Endothelial cell of umbilical vein (primary cell): ENCODE results near the gene ACOX3. TPM values are rescaled to one million over a fixed set of nuclear protein-coding genes. Genes with fewer than 3 reads are reported as not detected.

ENCODE experiments used
- BruUV-seq: library from RNA; stranded (reverse); fragments of 400-500 nt; replicated peaks from 2 replicates; lab custom pipeline; 2021; lab: Mats Ljungman, UMichigan
- CTCF ChIA-PET: fragments of 300-600, 350-600 bp; sonication (Branson Sonifier 250); formaldehyde crosslinking; loops from one replicate; lab custom pipeline; 2021; ENCODE audit warnings: antibody characterized with exemption, inconsistent platforms; lab: Charles Lee
- POLR2A ChIA-PET: fragments of 300-600, 350-600 bp; sonication (Branson Sonifier 250); formaldehyde crosslinking; loops from one replicate; lab custom pipeline; 2021; ENCODE audit warnings: antibody characterized with exemption, inconsistent platforms; lab: Charles Lee
- DNase-seq: peaks from one replicate; pipeline ENCODE4 v3.0.0-alpha.2; 2011; ENCODE audit warnings: low read depth, low spot score
- FAIRE-seq: peaks from 2 replicates; lab custom pipeline; 2011; peaks lifted over from hg19 to GRCh38; lab: Jason Lieb, UNC
- H2AFZ ChIP-seq: 2 replicates; pipeline ENCODE4 v1.6.0; 2012; ENCODE audit warnings: low read depth, low read length, control low read depth, inconsistent platforms
- H3K27ac ChIP-seq: 2 replicates; pipeline ENCODE4 v1.5.1; 2011; ENCODE audit warnings: low read depth, mild to moderate bottlenecking, control low read depth, low read length, moderate library complexity; ENCODE audit not compliant: insufficient read depth
- H3K27me3 ChIP-seq, 2 experiments: 2 replicates each; pipeline versions ENCODE4 v1.6.0 to v1.6.1; 2011; ENCODE audit warnings: low read length in 2 of 2, mixed read lengths in 1 of 2; ENCODE audit not compliant: control insufficient read depth in 2 of 2, insufficient read depth in 2 of 2
- H3K36me3 ChIP-seq, 2 experiments: 2 replicates in 1 of 2; 3 replicates in 1 of 2; pipeline ENCODE4 v1.5.1; 2011; ENCODE audit warnings: low read length in 2 of 2, mild to moderate bottlenecking in 1 of 2, moderate library complexity in 1 of 2; ENCODE audit not compliant: control insufficient read depth in 2 of 2, insufficient read depth in 2 of 2; ENCODE audit errors: extremely low read depth in 1 of 2
- H3K4me1 ChIP-seq: 3 replicates; pipeline ENCODE4 v1.5.1; 2011; ENCODE audit warnings: mild to moderate bottlenecking, low read length; ENCODE audit not compliant: control insufficient read depth, insufficient read depth; ENCODE audit errors: extremely low read depth
- H3K4me2 ChIP-seq: 2 replicates; pipeline ENCODE4 v1.6.1; 2011; ENCODE audit warnings: low read length, control low read depth, mixed read lengths; ENCODE audit not compliant: insufficient read depth
- H3K4me3 ChIP-seq, 3 experiments: fragments of 200-600 bp in 1 of 3; sonication (generic), shearing (Covaris generic) in 1 of 3; replicated peaks in 1 of 3; 2 replicates each; pipeline ENCODE4 v1.5.1; 2011 to 2016; ENCODE audit warnings: control low read depth in 3 of 3, low read length in 3 of 3, mild to moderate bottlenecking in 2 of 3, inconsistent platforms in 1 of 3, low read depth in 1 of 3, moderate library complexity in 1 of 3; ENCODE audit not compliant: insufficient read depth in 1 of 3
- H3K79me2 ChIP-seq: 2 replicates; pipeline ENCODE4 v1.6.0; 2012; ENCODE audit warnings: low read length, inconsistent platforms; ENCODE audit not compliant: control insufficient read depth, insufficient read depth
- H3K9ac ChIP-seq: replicated peaks from 2 replicates; pipeline ENCODE3; 2011; ENCODE audit warnings: low read length, control low read depth; ENCODE audit not compliant: insufficient read depth; ENCODE audit errors: extremely low read depth
- H3K9me1 ChIP-seq: replicated peaks from 3 replicates; pipeline ENCODE4 v1.6.0; 2011; ENCODE audit warnings: mild to moderate bottlenecking, low read length; ENCODE audit not compliant: control insufficient read depth, insufficient read depth; ENCODE audit errors: extremely low read depth
- H3K9me3 ChIP-seq: replicated peaks from 2 replicates; pipeline ENCODE4 v1.5.1; 2012; ENCODE audit warnings: low read length, inconsistent platforms; ENCODE audit not compliant: control insufficient read depth, insufficient read depth
- H4K20me1 ChIP-seq: replicated peaks from 2 replicates; pipeline ENCODE3; 2011; ENCODE audit warnings: mild to moderate bottlenecking, low read length; ENCODE audit not compliant: control insufficient read depth, insufficient read depth; ENCODE audit errors: extremely low read depth
- CTCF ChIP-seq, 2 donors: IDR thresholded peaks; 1 replicate in 1 of 2; 2 replicates in 1 of 2; pipeline ENCODE4 v1.5.1; 2011; ENCODE audit warnings: low read length in 2 of 2, mild to moderate bottlenecking in 2 of 2, moderate library complexity in 2 of 2, control low read depth in 1 of 2, inconsistent platforms in 1 of 2, low read depth in 1 of 2; ENCODE audit not compliant: insufficient read depth in 1 of 2; ENCODE audit errors: extremely low read depth in 1 of 2
- EZH2 ChIP-seq: IDR thresholded peaks from 2 replicates; pipeline ENCODE4 v1.6.1; 2012; ENCODE audit warnings: borderline replicate concordance, low read depth, mild to moderate bottlenecking, moderate library complexity, low read length, inconsistent platforms; ENCODE audit not compliant: severe bottlenecking
- FOS ChIP-seq: IDR thresholded peaks from 2 replicates; pipeline ENCODE4 v1.6.1; 2011; ENCODE audit warnings: mild to moderate bottlenecking, low read length, moderate library complexity, borderline replicate concordance; ENCODE audit not compliant: insufficient read depth
- GATA2 ChIP-seq: IDR thresholded peaks from 2 replicates; pipeline ENCODE4 v1.7.0; 2011; ENCODE audit warnings: low read depth, mild to moderate bottlenecking, moderate library complexity, mixed read lengths, low read length; ENCODE audit not compliant: insufficient read length, insufficient read depth
- JUN ChIP-seq: IDR thresholded peaks from 2 replicates; pipeline ENCODE4 v1.6.1; 2011; ENCODE audit warnings: borderline replicate concordance, low read depth; ENCODE audit not compliant: insufficient read length, insufficient read depth
- MAX ChIP-seq: IDR thresholded peaks from 2 replicates; pipeline ENCODE4 v1.6.1; 2011; ENCODE audit not compliant: insufficient read depth, insufficient read length
- MYC ChIP-seq: IDR thresholded peaks from one replicate; pipeline ENCODE4 v1.6.1; 2011; ENCODE audit warnings: mild to moderate bottlenecking, low read depth, low read length
- POLR2A ChIP-seq: IDR thresholded peaks from 2 replicates; pipeline ENCODE4 v1.6.1; 2012; ENCODE audit warnings: low read depth, mild to moderate bottlenecking, control low read depth, low read length
- POLR2AphosphoS5 ChIP-seq: IDR thresholded peaks from 2 replicates; pipeline ENCODE4 v1.6.1; 2012; ENCODE audit warnings: low read depth, mild to moderate bottlenecking, control low read depth, low read length, moderate library complexity; ENCODE audit not compliant: insufficient read depth
- dilution Hi-C: fragments of 300-500 bp; cut with MboI; formaldehyde crosslinking; loops from one replicate; pipeline ENCODE4 v1.15.0; 2019; ENCODE audit warnings: low sequenced_read_pairs; ENCODE audit not compliant: extremely low pct_ligation_motif_present
- intact Hi-C: fragments of 100-400 bp; cut with micrococcal nuclease; formaldehyde crosslinking; loops from one replicate; pipeline ENCODE4 v1.10.0; 2022
- polyA plus RNA-seq, 4 experiments: library from polyadenylated mRNA; depleted of rRNA in 3 of 4; stranded (reverse) in 3 of 4; unstranded in 1 of 4; fragments of >200 nt; gene quantifications; 2 replicates each; pipeline versions ENCODE4 v1.2.1 to v1.2.3, GENCODE V29; 2011 to 2012; ENCODE audit warnings: missing spikeins in 1 of 4
- total RNA-seq: library from RNA; stranded (reverse); gene quantifications from 2 replicates; pipeline ENCODE4 v1.2.3, GENCODE V29; 2021

The ACOX3 gene
- total and polyA plus RNA-seq, 2 donors (not counting 3 experiments of a cell fraction or from before 2014, with no cell fraction given): 13.0 to 26.3 TPM

- POLR2A ChIA-PET: no interaction called here
- TF ChIP-seq FOS (no peak), GATA2 (no peak), JUN (no peak), EZH2 (no peak), MYC (no peak), POLR2AphosphoS5 (no peak), MAX (no peak), CTCF (IDR thresholded peaks at IDR 0.05; ENCODE audit: extremely low read depth in 1 of 2, insufficient read depth in 1 of 2, low read depth in 1 of 2, low read length in 2 of 2) (no peak), POLR2A (no peak)
Measured at GRCh38 chr4:8457646-8458252, 17.2 kb upstream of the ACOX3 start.

More at GRCh38 chr4:8457646-8458252, 17.2 kb upstream of the ACOX3 start:
- no peaks in the 10 kb centered on the region for H3K79me2 ChIP-seq
- no TSS peak for BruUV-seq
- CTCF ChIA-PET: interaction anchor here (1.5 kb wide), 1 partner anchor 10 kb away, joined by 6 read pairs; no protein-coding TSS in a partner anchor
- H3K36me3 ChIP-seq: peaks cover 15 to 39% of the 10 kb centered on the region in 2 experiments
- no peaks in the 10 kb centered on the region for H3K9me3 ChIP-seq
- no peaks in the 10 kb centered on the region for H3K27me3 ChIP-seq
- no peak overlapping the region for H3K27ac ChIP-seq
- H3K4me3 ChIP-seq: no peak overlapping the region
- H3K9ac ChIP-seq: no peak overlapping the region
- DNase-seq (no peak), FAIRE-seq (no peak)
- H3K9me1 ChIP-seq: no peaks in the 10 kb centered on the region
- intact Hi-C loops (no loop called here), dilution Hi-C loops (no loop called here)
- no peaks in the 10 kb centered on the region for H4K20me1 ChIP-seq
- H3K4me1 ChIP-seq: no peaks in the 10 kb centered on the region
- H2AFZ ChIP-seq: no peak overlapping the region
- H3K4me2 ChIP-seq: no peak overlapping the region
